Kidney epithelial cell (primary cell): ENCODE results near the gene TOP1. TPM values are rescaled to one million over a fixed set of nuclear protein-coding genes. Genes with fewer than 3 reads are reported as not detected.

Source experiments
- DNase-seq: peaks from one replicate; pipeline ENCODE4 v3.0.0-alpha.2; 2010; ENCODE audit warnings: low read depth
- H3K27me3 ChIP-seq: 2 replicates; pipeline ENCODE4 v1.6.0; 2011; ENCODE audit warnings: low read length; ENCODE audit not compliant: control insufficient read depth, insufficient read depth
- H3K36me3 ChIP-seq: 2 replicates; pipeline ENCODE4 v1.5.1; 2011; ENCODE audit warnings: low read length; ENCODE audit not compliant: control insufficient read depth, insufficient read depth
- H3K4me3 ChIP-seq: 2 replicates; pipeline ENCODE4 v1.5.1; 2011; ENCODE audit warnings: low read depth, mild to moderate bottlenecking, control low read depth, low read length
- CTCF ChIP-seq: IDR thresholded peaks from 2 replicates; pipeline ENCODE4 v1.5.1; 2011; ENCODE audit warnings: mild to moderate bottlenecking, moderate library complexity, low read length, control low read depth, inconsistent platforms; ENCODE audit not compliant: insufficient read depth, poor library complexity, severe bottlenecking
- total RNA-seq: library from RNA; depleted of rRNA; stranded (reverse); fragments of >200 nt; gene quantifications from 2 replicates; pipeline ENCODE4 v1.2.3, GENCODE V29; 2015

TOP1 gene
- total RNA-seq, 1 donor from 2014 or later: 38.0 TPM

DNA sequence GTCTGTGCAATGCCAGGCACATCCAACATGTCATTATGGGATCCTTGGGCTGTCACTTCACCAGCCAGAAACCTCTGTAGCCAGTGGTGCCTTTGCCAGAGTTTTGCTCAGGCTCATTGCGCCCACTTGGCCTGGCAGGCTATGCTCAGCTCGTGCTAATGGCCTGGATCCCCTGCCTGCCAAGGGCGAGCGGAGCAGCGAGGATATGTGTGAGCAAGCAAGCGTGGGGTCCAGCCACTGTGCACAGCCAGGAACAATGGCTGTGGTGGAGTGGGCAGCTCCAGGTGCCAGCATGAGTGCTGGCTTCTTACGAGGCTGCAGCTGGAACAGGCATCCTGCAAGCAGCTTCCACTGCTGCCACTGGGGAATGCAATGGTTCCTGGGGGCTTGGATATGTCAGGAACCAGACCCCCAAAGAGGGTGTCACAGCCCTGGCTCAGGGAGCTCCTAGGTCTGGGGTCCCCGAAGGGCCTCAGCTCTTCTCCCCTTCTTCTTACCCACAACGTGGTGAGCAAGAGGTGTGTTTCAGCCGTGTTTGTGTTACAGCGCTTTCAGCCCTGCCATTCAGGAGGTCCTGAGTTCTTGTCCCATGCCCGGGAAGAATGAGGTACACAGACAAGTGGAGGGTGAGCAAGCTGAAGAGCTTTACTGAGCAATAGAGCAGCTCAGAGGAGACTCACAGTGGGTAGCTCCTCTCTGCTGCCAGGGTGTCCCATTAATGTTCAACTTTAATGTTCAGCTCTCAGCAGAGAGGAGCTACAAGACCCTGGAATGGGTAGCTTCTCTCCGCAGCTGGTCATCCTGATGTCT lies 22.3 kb upstream of the TOP1 start:
- DNase-seq: no peak
- no peaks in the 10 kb centered on the region for H3K36me3 ChIP-seq
- no peaks in the 10 kb centered on the region for H3K27me3 ChIP-seq
- TF ChIP-seq CTCF: no peak
- no peak overlapping the region for H3K4me3 ChIP-seq

- no peak for DNase-seq
- no peak for TF ChIP-seq CTCF
These were observed 21.6 kb upstream of the TOP1 start for GRCh38 chr20:41006936-41007474.

GRCh38 chr20:41007481-41007880 lies 21.1 kb upstream of the TOP1 start:
- no peaks in the 10 kb centered on the region for H3K27me3 ChIP-seq
- no peaks in the 10 kb centered on the region for H3K36me3 ChIP-seq
- TF ChIP-seq CTCF: no peak
- H3K4me3 ChIP-seq: no peak overlapping the region
- DNase-seq: no peak

More at GRCh38 chr20:41006936-41007474, 21.6 kb upstream of the TOP1 start:
- Histone ChIP-seq H3K4me3 (no peak overlapping the region), H3K27me3 (no peaks in the 10 kb centered on the region), H3K36me3 (no peaks in the 10 kb centered on the region)

DNA sequence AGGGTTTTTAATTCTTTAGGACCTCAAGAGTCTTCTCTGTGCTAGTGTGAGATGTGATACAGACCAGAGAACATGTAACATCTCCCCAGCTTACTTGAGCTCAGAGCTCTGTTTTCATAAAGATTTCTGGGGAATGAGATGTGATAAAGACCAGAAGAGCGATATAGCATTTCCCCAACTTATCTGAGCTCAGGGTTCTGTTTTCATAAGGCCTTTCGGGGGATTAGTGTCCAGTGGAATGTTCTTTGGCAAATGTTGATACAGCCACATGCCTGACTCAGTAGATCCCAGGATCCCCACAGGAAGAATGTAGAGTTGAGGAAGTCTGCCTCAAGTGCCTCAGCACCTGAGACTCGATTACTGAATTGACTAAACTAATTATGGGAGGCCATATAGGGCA lies 18.7 kb upstream of the TOP1 start:
- TF ChIP-seq CTCF: no peak
- H3K27me3 ChIP-seq: no peaks in the 10 kb centered on the region
- DNase-seq: no peak

GRCh38 chr20:41011551-41012067 lies 17.0 kb upstream of the TOP1 start:
- Histone ChIP-seq H3K27me3 (no peaks in the 10 kb centered on the region), H3K36me3 (no peaks in the 10 kb centered on the region), H3K4me3 (no peak overlapping the region)
- no peak for TF ChIP-seq CTCF
- no peak for DNase-seq

More for the DNA sequence above, 18.7 kb upstream of the TOP1 start:
- Histone ChIP-seq H3K36me3 (no peaks in the 10 kb centered on the region), H3K4me3 (no peak overlapping the region)
